T1000 (cell line): ENCODE results near the gene CDKL4.
"Not testable (repeated sequence)": the region's sequence is repeated elsewhere in the genome, so short reads cannot be mapped to it uniquely, and the experiment has no call there.

Experiments
- DNase-seq: peaks from one replicate; lab custom pipeline; 2025; ENCODE audit warnings: mixed read lengths; lab: John Stamatoyannopoulos, UW

The CDKL4 gene

GRCh38 chr2:39141334-39142271 is 102.2 kb downstream of the CDKL4 start:
- DNase-seq = no peak

- DNase-seq = not testable (repeated sequence)
Measured at GRCh38 chr2:39140948-39141333, 102.8 kb downstream of the CDKL4 start.

- DNase-seq = no peak
Measured at GRCh38 chr2:39140322-39140847, 103.4 kb downstream of the CDKL4 start.

- no peak for DNase-seq
Measured at GRCh38 chr2:39139511-39140237, 104.1 kb downstream of the CDKL4 start.

- no peak for DNase-seq
Measured at GRCh38 chr2:39138837-39139211, 104.9 kb downstream of the CDKL4 start.

- DNase-seq = not testable (repeated sequence)
Measured at GRCh38 chr2:39138187-39138836, 105.5 kb downstream of the CDKL4 start.

- no peak for DNase-seq
Measured at GRCh38 chr2:39136799-39137198, 107.0 kb downstream of the CDKL4 start.

- no peak for DNase-seq
Measured at GRCh38 chr2:39135690-39136259, 108.0 kb downstream of the CDKL4 start.

GRCh38 chr2:39133215-39133851 is 110.4 kb downstream of the CDKL4 start:
- no peak for DNase-seq

- no peak for DNase-seq
Measured at GRCh38 chr2:39128919-39129391, 114.8 kb downstream of the CDKL4 start.

GRCh38 chr2:39127973-39128372 is 115.8 kb downstream of the CDKL4 start:
- no peak for DNase-seq
